Liver (tissue), 9 donors: ENCODE results near the gene DNAH5. TPM values are rescaled to one million over a fixed set of nuclear protein-coding genes. Genes with fewer than 3 reads are reported as not detected.
"Not testable (repeated sequence)": the region's sequence is repeated elsewhere in the genome, so short reads cannot be mapped to it uniquely, and the experiment has no call there.

Experiments
- DNase-seq: peaks from one replicate; pipeline ENCODE4 v3.0.0-alpha.2; 2017; ENCODE audit warnings: low spot score
- H3K27ac ChIP-seq, 2 donors: one replicate each; pipeline ENCODE4 v1.7.0; 2013; ENCODE audit warnings: inconsistent platforms in 2 of 2, low read length in 2 of 2, control low read depth in 1 of 2, low read depth in 1 of 2, mild to moderate bottlenecking in 1 of 2
- H3K27me3 ChIP-seq, 4 donors: one replicate each; pipeline versions ENCODE4 v1.6.1 to v1.7.0; 2013; ENCODE audit warnings: low read length in 3 of 4, inconsistent platforms in 1 of 4, mild to moderate bottlenecking in 1 of 4, moderate library complexity in 1 of 4; ENCODE audit not compliant: control insufficient read depth in 4 of 4, insufficient read depth in 4 of 4
- H3K36me3 ChIP-seq, 4 donors: one replicate each; pipeline versions ENCODE4 v1.6.1 to v1.7.0; 2013; ENCODE audit warnings: low read length in 3 of 4, mild to moderate bottlenecking in 3 of 4, low read depth in 1 of 4, moderate library complexity in 1 of 4; ENCODE audit not compliant: control insufficient read depth in 4 of 4, insufficient read depth in 3 of 4
- H3K4me1 ChIP-seq, 4 donors: one replicate each; pipeline versions ENCODE4 v1.6.1 to v1.7.0; 2013; ENCODE audit warnings: low read length in 3 of 4, mild to moderate bottlenecking in 3 of 4, moderate library complexity in 1 of 4; ENCODE audit not compliant: control insufficient read depth in 4 of 4, insufficient read depth in 4 of 4
- H3K4me3 ChIP-seq, 3 donors: one replicate each; pipeline versions ENCODE4 v1.6.1 to v1.7.0; 2013; ENCODE audit warnings: low read length in 3 of 3, control low read depth in 1 of 3, low read depth in 1 of 3, mild to moderate bottlenecking in 1 of 3
- H3K9ac ChIP-seq, 2 donors: one replicate each; pipeline ENCODE4 v1.7.0; 2013; ENCODE audit warnings: low read length in 2 of 2, mild to moderate bottlenecking in 2 of 2, moderate library complexity in 2 of 2, control low read depth in 1 of 2, low read depth in 1 of 2
- H3K9me3 ChIP-seq, 4 donors: one replicate each; pipeline versions ENCODE4 v1.6.1 to v1.7.0; 2013; ENCODE audit warnings: low read length in 3 of 4; ENCODE audit not compliant: control insufficient read depth in 4 of 4
- CTCF ChIP-seq: fragments of 150-350 bp; IDR thresholded peaks from 2 replicates; pipeline ENCODE4 v1.5.1; 2017; ENCODE audit warnings: improper control_type of control experiment, low read depth, low read length; ENCODE audit not compliant: missing input control
- FOXA1 ChIP-seq: IDR thresholded peaks from 2 replicates; pipeline ENCODE4 v1.6.1; 2016; ENCODE audit warnings: antibody characterized with exemption
- FOXA2 ChIP-seq: IDR thresholded peaks from 2 replicates; pipeline ENCODE4 v1.6.1; 2016; ENCODE audit warnings: antibody characterized with exemption
- HNF4A ChIP-seq, 2 donors: conservative IDR thresholded peaks; 2 replicates each; pipeline ENCODE4 v1.6.1; 2016; ENCODE audit warnings: antibody characterized with exemption in 2 of 2, mild to moderate bottlenecking in 2 of 2
- JUND ChIP-seq, 2 donors: IDR thresholded peaks; 2 replicates each; pipeline ENCODE4 v1.6.1; 2016; ENCODE audit warnings: antibody characterized with exemption in 2 of 2
- MAX ChIP-seq: IDR thresholded peaks from 2 replicates; pipeline ENCODE4 v1.6.1; 2016; ENCODE audit warnings: antibody characterized with exemption
- RAD21 ChIP-seq, 2 donors: IDR thresholded peaks; 2 replicates each; pipeline ENCODE4 v1.6.1; 2016; ENCODE audit warnings: antibody characterized with exemption in 2 of 2, mild to moderate bottlenecking in 2 of 2
- REST ChIP-seq: IDR thresholded peaks from 2 replicates; pipeline ENCODE4 v1.6.1; 2016; ENCODE audit warnings: antibody characterized with exemption, mild to moderate bottlenecking
- YY1 ChIP-seq: IDR thresholded peaks from 2 replicates; pipeline ENCODE4 v1.6.1; 2016; ENCODE audit warnings: antibody characterized with exemption, mild to moderate bottlenecking
- WGBS: extraction: QIAGEN DNeasy Blood & Tissue Kit; methylation state at CpG from one replicate; pipeline ENCODE4 v1.1.7; 2013; 5-methylcytosine and 5-hydroxymethylcytosine counted together
- polyA plus RNA-seq, 2 donors: library from polyadenylated mRNA; stranded (reverse) in 1 of 2; unstranded in 1 of 2; fragments of 200-250 nt in 1 of 2; fragments of >200 nt in 1 of 2; fragmentation: Nextera tagmentation in 1 of 2; extraction: Ambion mirVana in 1 of 2; gene quantifications; one replicate each; pipeline versions ENCODE4 v1.2.1 to v1.2.3, GENCODE V29; 2013 to 2015
- total RNA-seq, 2 donors: library from RNA; depleted of rRNA; stranded (reverse); fragments of >200 nt; gene quantifications; one replicate each; pipeline ENCODE4 v1.2.3, GENCODE V29; 2014
- donor health status: healthy.
- donor health status: healthy.
- donor health status: healthy.
- donor health status: healthy.
- donor health status: healthy.

Gene DNAH5
- total and polyA plus RNA-seq, 4 donors = 0.19 to 14.8 (median 4.4) TPM

- no peak for TF ChIP-seq CTCF
These were observed 41.4 kb upstream of the DNAH5 start (continued) for GRCh38 chr5:13985731-13986418.

- not testable (repeated sequence) for H3K27me3 ChIP-seq, DNase-seq, H3K4me1 ChIP-seq, H3K27ac ChIP-seq, H3K4me3 ChIP-seq, H3K9me3 ChIP-seq, H3K9ac ChIP-seq, H3K36me3 ChIP-seq
- WGBS = 91% methylated on average over 5 of the region's 5 CpGs
These were observed 40.4 kb upstream of the DNAH5 start for GRCh38 chr5:13984888-13985287.

- H3K27me3 ChIP-seq = peaks cover 0 to 4% (median 0%) of the 10 kb centered on the region in 4 donors
- no peaks in the 10 kb centered on the region for H3K4me1 ChIP-seq
- no peaks in the 10 kb centered on the region for H3K9me3 ChIP-seq
- H3K27ac ChIP-seq = no peak overlapping the region
- no peak for DNase-seq
- no peak for TF ChIP-seq JUND (IDR thresholded peaks at IDR 0.05)
- TF ChIP-seq CTCF = peak; percentile 25
- TF ChIP-seq RAD21 (IDR thresholded peaks at IDR 0.05) = peak; percentile 71 to 78
- no peak for TF ChIP-seq FOXA1
- TF ChIP-seq FOXA2 = no peak
- H3K4me3 ChIP-seq = no peak overlapping the region
- 68% methylated on average over 11 of the region's 11 CpGs for WGBS
- H3K36me3 ChIP-seq = no peaks in the 10 kb centered on the region
- H3K9ac ChIP-seq = no peak overlapping the region
These were observed 32.7 kb upstream of the DNAH5 start for GRCh38 chr5:13976867-13977830.

GRCh38 chr5:13976223-13976622, 31.7 kb upstream of the DNAH5 start:
- no peak overlapping the region for H3K4me3 ChIP-seq
- no peak overlapping the region for H3K27ac ChIP-seq
- WGBS = 51% methylated on average over 2 of the region's 2 CpGs
- H3K36me3 ChIP-seq = no peaks in the 10 kb centered on the region
- peaks cover 0 to 4% (median 0%) of the 10 kb centered on the region in 4 donors for H3K27me3 ChIP-seq
- DNase-seq = no peak
- H3K4me1 ChIP-seq = no peaks in the 10 kb centered on the region
- H3K9ac ChIP-seq = no peak overlapping the region
- H3K9me3 ChIP-seq = no peaks in the 10 kb centered on the region
- TF ChIP-seq REST (no peak), MAX (no peak), HNF4A (conservative IDR thresholded peaks at IDR 0.05) (no peak), YY1 (no peak)
